KMS-11 (cell line): ENCODE results near the gene RPS5.
A peak's percentile ranks its signal among the peaks of the same experiment; 100 is the strongest.

Experiments
- H2AFZ ChIP-seq: fragments of 200-600 bp; sonication (generic); 2 replicates; pipeline ENCODE4 v1.6.1; 2016; ENCODE audit warnings: antibody characterized with exemption, mixed run types, low read depth
- H3K27ac ChIP-seq: fragments of 200-600 bp; sonication (generic); 2 replicates; pipeline ENCODE4 v1.6.1; 2016; ENCODE audit warnings: mild to moderate bottlenecking, mixed run types
- H3K27me3 ChIP-seq: fragments of 200-600 bp; sonication (generic); 2 replicates; pipeline ENCODE4 v1.6.1; 2017; ENCODE audit warnings: mild to moderate bottlenecking, low read depth, mixed run types, moderate library complexity; ENCODE audit not compliant: insufficient read depth
- H3K36me3 ChIP-seq: fragments of 200-600 bp; sonication (generic); 2 replicates; pipeline ENCODE4 v1.6.1; 2017; ENCODE audit warnings: mild to moderate bottlenecking, mixed run types; ENCODE audit not compliant: insufficient read depth
- H3K4me1 ChIP-seq: fragments of 200-600 bp; sonication (generic); 2 replicates; pipeline ENCODE4 v1.6.1; 2016; ENCODE audit warnings: mild to moderate bottlenecking, low read depth, mixed run types; ENCODE audit not compliant: poor library complexity, severe bottlenecking
- H3K4me2 ChIP-seq: fragments of 200-600 bp; sonication (generic); 2 replicates; pipeline ENCODE4 v1.7.0; 2016; ENCODE audit warnings: mild to moderate bottlenecking, mixed run types
- H3K4me3 ChIP-seq: fragments of 200-600 bp; sonication (generic); IDR thresholded peaks from 2 replicates; pipeline ENCODE4 v1.6.1; 2017; ENCODE audit warnings: low read depth, low read length, mixed read lengths; ENCODE audit not compliant: insufficient read depth
- H3K79me2 ChIP-seq: fragments of 200-600 bp; sonication (generic); 2 replicates; pipeline ENCODE4 v1.6.1; 2016; ENCODE audit warnings: low read depth, mixed run types; ENCODE audit not compliant: insufficient read depth
- H3K9ac ChIP-seq: fragments of 200-600 bp; sonication (generic); 2 replicates; pipeline ENCODE4 v1.6.1; 2016; ENCODE audit warnings: mild to moderate bottlenecking, mixed run types
- H4K20me1 ChIP-seq: fragments of 200-600 bp; sonication (generic); 2 replicates; pipeline ENCODE4 v1.6.1; 2016; ENCODE audit warnings: mild to moderate bottlenecking, mixed run types; ENCODE audit not compliant: insufficient read depth
- TF ChIP-seq, protein P1 (sequence below): fragments of 200-600 bp; sonication (generic); conservative IDR thresholded peaks from 2 replicates; pipeline ENCODE4 v1.6.1; 2017; ENCODE audit warnings: low read depth, mild to moderate bottlenecking, antibody characterized with exemption, low read length, moderate library complexity, mixed read lengths

Gene RPS5

DNA sequence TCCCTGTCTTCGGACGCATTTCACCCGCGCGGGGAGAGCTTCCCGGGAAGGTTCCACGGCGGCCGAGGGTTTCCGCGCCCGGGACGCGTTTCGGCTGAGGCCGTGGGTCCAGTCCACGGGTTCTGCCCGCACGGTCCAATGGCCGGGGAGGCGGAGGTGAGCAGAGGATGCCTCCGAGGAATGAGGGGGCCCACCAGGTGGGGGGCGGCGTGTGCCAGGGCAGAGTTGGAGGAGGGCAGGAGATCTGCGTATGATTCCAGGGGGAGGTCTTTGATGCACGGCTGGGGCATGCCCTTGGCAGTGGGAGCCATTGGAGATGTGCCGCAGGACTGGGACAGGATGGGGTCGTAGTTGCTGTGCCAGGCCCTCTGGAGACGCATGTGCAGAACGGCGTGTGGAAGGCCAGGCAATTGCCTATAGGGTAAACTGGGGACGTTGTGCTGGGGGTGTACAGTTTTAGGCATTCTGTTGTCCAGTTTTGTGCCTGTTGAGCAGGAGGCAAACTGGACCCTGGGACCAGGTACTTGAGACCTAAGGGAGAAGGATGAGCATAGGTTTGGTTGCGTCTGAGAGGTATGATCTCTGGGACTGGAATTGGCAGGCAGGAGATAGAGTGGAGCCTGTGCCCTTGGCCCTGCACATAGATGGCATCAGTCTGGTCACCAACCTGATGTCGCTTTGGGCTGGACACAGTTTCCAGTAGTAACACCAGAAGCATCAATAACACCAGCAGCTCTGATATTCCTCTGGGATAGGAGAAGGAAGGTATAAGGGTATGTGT, 22.1 kb downstream of the RPS5 start:
- Histone ChIP-seq H3K4me1 (peaks cover 20% of the 10 kb centered on the region), H3K4me3 (peak overlapping the region; percentile 77), H2AFZ (peak overlapping the region; percentile 81), H3K79me2 (0 out of 2 replicates have a peak, but pooled peaks cover 8% of the 10 kb centered on the region), H3K27ac (no peak overlapping the region), H4K20me1 (no peaks in the 10 kb centered on the region), H3K27me3 (no peaks in the 10 kb centered on the region), H3K4me2 (peak overlapping the region; percentile 94), H3K36me3 (no peaks in the 10 kb centered on the region), H3K9ac (peak overlapping the region; percentile 65)
- TF ChIP-seq, protein P1, sequence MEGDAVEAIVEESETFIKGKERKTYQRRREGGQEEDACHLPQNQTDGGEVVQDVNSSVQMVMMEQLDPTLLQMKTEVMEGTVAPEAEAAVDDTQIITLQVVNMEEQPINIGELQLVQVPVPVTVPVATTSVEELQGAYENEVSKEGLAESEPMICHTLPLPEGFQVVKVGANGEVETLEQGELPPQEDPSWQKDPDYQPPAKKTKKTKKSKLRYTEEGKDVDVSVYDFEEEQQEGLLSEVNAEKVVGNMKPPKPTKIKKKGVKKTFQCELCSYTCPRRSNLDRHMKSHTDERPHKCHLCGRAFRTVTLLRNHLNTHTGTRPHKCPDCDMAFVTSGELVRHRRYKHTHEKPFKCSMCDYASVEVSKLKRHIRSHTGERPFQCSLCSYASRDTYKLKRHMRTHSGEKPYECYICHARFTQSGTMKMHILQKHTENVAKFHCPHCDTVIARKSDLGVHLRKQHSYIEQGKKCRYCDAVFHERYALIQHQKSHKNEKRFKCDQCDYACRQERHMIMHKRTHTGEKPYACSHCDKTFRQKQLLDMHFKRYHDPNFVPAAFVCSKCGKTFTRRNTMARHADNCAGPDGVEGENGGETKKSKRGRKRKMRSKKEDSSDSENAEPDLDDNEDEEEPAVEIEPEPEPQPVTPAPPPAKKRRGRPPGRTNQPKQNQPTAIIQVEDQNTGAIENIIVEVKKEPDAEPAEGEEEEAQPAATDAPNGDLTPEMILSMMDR, result no peak

DNA sequence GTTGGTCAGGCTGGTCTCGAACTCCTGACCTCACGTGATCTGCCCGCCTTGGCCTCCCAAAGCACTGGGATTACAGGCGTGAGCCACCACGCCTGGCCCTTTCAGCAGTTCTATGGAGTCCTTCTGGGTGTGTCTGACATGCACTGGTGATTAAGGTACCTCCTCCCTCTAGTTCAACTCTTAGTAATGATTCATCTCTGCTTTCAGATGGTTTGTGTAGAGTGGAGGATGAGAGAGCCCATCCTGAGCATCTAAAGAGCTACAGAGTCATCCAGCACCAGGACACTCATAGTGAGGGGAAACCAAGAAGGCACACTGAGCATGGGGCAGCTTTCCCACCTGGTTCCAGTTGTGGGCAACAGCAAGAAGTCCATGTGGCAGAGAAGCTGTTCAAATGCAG, 29.5 kb downstream of the RPS5 start:
- Histone ChIP-seq H3K4me3 (no peak overlapping the region), H2AFZ (no peak overlapping the region), H4K20me1 (no peaks in the 10 kb centered on the region), H3K79me2 (no peaks in the 10 kb centered on the region), H3K36me3 (no peaks in the 10 kb centered on the region), H3K27ac (no peak overlapping the region), H3K4me2 (no peak overlapping the region), H3K4me1 (peaks cover under 1% of the 10 kb centered on the region), H3K27me3 (no peaks in the 10 kb centered on the region), H3K9ac (no peak overlapping the region)
- TF ChIP-seq, protein P1, result no peak

- no peaks in the 10 kb centered on the region for H3K36me3 ChIP-seq
- H3K9ac ChIP-seq, result no peak overlapping the region
- H4K20me1 ChIP-seq, result no peaks in the 10 kb centered on the region
- no peak overlapping the region for H3K4me2 ChIP-seq
- H3K79me2 ChIP-seq, result no peaks in the 10 kb centered on the region
- no peak overlapping the region for H2AFZ ChIP-seq
- no peaks in the 10 kb centered on the region for H3K27me3 ChIP-seq
- no peak overlapping the region for H3K27ac ChIP-seq
- no peak overlapping the region for H3K4me3 ChIP-seq
- no peaks in the 10 kb centered on the region for H3K4me1 ChIP-seq
- TF ChIP-seq, protein P1, result no peak
These were observed 30.0 kb downstream of the RPS5 start for GRCh38 chr19:58417071-58417470.

GRCh38 chr19:58428617-58429016, 41.5 kb downstream of the RPS5 start:
- Histone ChIP-seq H3K27ac (no peak overlapping the region), H3K4me2 (no peak overlapping the region), H3K27me3 (no peaks in the 10 kb centered on the region), H3K4me1 (no peaks in the 10 kb centered on the region), H4K20me1 (no peaks in the 10 kb centered on the region), H3K79me2 (no peaks in the 10 kb centered on the region), H3K4me3 (no peak overlapping the region), H3K36me3 (no peaks in the 10 kb centered on the region), H2AFZ (no peak overlapping the region), H3K9ac (no peak overlapping the region)
- TF ChIP-seq, protein P1, result no peak
